ENCODE measurements around the gene MOK.
"Not testable (repeated sequence)": the region's sequence is repeated elsewhere in the genome, so short reads cannot be mapped to it uniquely, and the experiment has no call there.

The MOK gene

GRCh38 chr14:102321456-102322422 lies 16.8 kb upstream of the MOK start:
- DNase-seq (ENCODE audit: low read depth): no peak

DNA sequence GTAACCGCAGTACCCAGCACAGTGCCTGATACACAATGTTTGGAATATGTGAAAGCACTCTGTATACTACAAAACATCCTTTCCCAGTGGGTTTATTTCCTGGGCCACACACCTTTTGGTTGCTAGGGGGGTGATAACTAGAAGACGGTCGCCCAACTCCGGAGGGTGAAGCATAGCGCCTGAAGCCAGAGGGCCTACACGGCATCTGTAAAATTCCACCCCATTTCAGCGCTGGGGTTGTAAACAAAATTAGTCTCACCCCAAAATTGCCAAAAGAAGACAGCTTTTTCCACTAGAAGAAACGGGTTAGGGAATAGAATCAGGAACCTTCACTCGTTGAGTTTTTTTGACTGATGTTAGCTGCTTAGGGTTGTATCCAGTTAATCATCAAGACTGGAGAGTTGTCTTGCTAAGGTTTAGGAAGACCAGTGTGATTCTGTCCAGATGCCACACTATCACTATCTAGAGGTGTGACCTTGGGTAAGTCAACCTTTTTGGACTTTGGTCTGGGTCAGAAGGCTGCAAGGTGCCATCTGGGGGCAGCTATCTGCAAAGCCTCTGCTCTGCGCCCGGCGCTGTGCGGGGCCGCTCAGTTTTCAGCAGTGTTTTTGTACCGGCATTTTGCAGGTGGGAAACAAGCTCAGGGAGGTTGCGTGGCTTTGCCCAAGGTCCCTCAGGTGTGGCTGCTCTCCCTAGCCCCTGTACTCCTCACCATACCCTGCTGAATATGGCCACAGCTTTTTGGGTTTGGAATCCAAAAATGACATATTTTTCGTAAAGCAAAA lies 15.9 kb upstream of the MOK start:
- DNase-seq (ENCODE audit: low read depth): no peak

- no peak for DNase-seq (ENCODE audit: low read depth)
Observed at GRCh38 chr14:102320033-102320660, 15.2 kb upstream of the MOK start.

- DNase-seq (ENCODE audit: low read depth): no peak
Observed at GRCh38 chr14:102319351-102320032, 14.5 kb upstream of the MOK start, which contains the start of gene ZNF839. ZNF839 (plus strand) TSS chr14:102319746; CDS start chr14:102319766, 20 bp downstream.

- DNase-seq (ENCODE audit: low read depth): no peak
Observed at GRCh38 chr14:102318781-102319276, 13.9 kb upstream of the MOK start.

DNA sequence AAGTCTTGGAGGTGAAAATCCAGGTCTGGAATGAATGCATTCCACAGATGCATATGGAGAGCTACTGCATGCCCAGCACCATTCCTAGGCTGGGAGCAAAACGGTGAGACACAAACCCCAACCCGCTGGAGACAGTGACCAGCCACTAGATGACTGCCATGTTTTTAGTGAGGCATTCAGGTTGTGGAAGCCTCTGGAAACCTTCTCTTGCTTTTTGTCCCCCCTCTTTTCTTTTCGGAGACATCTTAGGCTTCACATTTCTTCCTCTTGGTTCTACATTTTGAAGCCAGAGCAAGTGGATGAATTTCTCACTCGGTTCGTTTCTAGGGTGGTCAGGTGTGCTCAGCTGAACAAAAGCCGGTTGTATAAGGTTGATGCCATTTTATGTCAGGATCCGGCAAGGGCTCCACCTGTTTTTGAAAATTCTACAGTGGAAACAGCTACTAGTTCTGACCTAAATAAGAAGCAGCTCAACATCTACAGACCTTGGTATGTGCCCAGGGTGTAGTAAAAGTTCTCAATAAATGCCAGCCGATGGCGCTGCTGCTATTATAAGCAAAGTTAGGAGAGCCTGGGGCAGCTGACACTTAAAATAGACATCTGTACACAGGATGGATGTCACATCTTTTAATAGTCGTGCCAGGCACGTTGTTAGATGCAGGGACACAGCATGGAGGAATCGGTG lies 12.7 kb upstream of the MOK start:
- DNase-seq (ENCODE audit: low read depth): no peak

DNA sequence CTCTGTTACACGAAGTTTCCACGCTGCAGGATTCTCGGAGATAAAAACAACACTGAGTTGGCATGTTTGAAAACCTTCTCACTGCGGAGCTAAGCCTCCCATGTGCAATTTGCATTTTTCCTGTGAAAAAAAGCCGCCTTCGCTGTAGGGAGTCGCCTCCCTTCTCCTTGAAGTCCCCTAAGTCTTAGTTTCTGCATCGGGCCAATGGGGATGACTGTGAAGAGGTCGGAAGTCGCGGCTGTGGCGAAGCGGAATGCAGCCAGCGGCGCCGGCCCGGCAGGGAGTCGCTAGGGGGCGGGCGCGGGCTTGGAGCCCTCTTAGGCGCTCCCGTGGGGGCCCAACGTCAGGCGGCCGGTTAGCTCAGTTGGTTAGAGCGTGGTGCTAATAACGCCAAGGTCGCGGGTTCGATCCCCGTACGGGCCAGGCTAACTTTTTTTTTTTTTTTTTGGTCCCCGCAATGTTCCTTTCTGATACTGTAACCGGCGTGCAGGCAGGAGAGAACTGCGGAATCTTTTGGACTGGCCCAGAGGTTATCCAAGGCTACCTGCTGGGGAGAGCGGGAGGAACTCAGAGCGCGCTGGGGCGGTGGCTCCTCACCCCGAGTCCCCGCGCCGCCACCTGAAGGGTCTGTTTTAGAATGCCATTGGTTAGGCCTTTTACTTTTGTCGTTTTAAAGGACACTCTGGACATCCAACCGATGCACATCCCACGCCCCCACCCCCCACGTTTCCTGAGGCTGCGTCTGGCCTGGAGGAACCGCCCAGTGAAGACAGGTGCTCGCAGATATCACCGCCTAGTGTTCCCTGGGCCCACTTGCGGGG lies 12.0 kb upstream of the MOK start:
- DNase-seq (ENCODE audit: low read depth): no peak

DNA sequence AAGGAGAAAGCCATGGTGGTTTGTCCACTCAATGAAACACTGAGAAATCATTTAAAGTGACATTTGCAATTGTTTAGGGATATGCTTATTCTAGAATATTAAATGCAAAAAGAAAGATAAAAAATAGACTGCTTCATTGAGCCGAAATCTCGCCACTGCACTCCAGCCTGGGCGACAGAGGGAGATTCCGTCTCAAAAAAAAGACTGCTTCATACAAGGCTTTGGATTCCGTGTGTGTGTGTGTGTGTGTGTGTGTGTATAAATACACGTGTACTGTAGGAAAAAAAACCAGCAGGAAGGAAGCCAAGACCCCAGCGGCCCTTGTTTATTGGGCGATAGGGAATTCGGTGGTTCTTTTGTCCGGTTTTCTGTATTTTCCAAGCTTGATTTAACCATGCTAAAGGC lies 11.4 kb upstream of the MOK start:
- DNase-seq (ENCODE audit: low read depth): no peak

GRCh38 chr14:102315121-102315520 lies 10.2 kb upstream of the MOK start:
- DNase-seq (ENCODE audit: low read depth): no peak

GRCh38 chr14:102314242-102315011 lies 9.5 kb upstream of the MOK start:
- no peak for DNase-seq (ENCODE audit: low read depth)

GRCh38 chr14:102303664-102304063 lies 1.3 kb downstream of the MOK start:
- no peak for DNase-seq (ENCODE audit: low read depth)

- not testable (repeated sequence) for DNase-seq (ENCODE audit: low read depth)
Observed at GRCh38 chr14:102298303-102299070, 6.5 kb downstream of the MOK start.

DNA sequence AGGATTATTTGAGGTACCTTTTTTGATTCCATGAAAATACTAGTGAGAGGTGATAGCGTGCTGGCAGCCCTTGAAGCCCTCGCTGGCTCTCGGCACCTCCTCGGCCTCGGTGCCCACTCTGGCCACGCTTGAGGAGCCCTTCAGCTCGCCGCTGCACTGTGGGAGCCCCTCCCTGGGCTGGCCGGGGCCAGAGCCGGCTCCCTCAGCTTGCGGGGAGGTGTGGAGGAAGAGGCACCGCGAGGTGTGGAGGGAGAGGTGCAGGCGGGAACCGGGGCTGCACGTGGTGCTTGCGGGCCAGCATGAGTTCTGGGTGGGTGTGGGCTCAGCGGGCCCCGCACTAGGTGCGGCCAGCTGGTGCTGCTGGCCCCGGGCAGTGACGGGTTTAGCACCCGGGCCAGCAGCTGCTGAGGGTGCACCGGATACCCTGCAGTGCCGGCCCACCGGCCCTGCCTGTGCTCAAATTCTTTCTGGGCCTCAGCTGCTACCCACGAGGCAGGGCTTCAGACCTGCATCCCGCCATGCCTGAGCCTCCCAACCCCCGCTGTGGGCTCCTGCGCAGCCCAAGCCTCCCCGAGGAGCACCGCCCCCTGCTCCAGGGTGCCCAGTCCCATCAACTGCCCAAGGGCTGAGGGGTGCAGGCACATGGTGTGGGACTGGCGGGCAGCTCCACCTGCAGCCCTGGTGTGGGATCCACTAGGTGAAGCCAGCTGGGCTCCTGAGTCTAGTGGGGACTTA lies 7.4 kb downstream of the MOK start:
- DNase-seq (ENCODE audit: low read depth): no peak

GRCh38 chr14:102295270-102295669 lies 9.7 kb downstream of the MOK start:
- no peak for DNase-seq (ENCODE audit: low read depth)

- DNase-seq (ENCODE audit: low read depth): no peak
Observed at GRCh38 chr14:102293781-102294180, 11.2 kb downstream of the MOK start.

GRCh38 chr14:102292441-102292840 lies 12.5 kb downstream of the MOK start:
- DNase-seq (ENCODE audit: low read depth): no peak

GRCh38 chr14:102288139-102288538 lies 16.8 kb downstream of the MOK start:
- no peak for DNase-seq (ENCODE audit: low read depth)

- no peak for DNase-seq (ENCODE audit: low read depth)
Observed at GRCh38 chr14:102285106-102285505, 19.9 kb downstream of the MOK start.
